ENCODE results near the gene USP10. TPM values are rescaled to one million over a fixed set of nuclear protein-coding genes. Genes with fewer than 3 reads are reported as not detected.
"Not testable (repeated sequence)": the region's sequence is repeated elsewhere in the genome, so short reads cannot be mapped to it uniquely, and the experiment has no call there.

Gene USP10
- total RNA-seq, 8 experiments from 2014 or later, result 42.0 to 102 (median 76.2) TPM

- in situ Hi-C loops (cut with MboI; ENCODE audit: low pct_unique_long_range_greater_than_20kb in 2 of 9, low sequenced_read_pairs in 9 of 9, unreplicated experiment in 9 of 9), result loop anchor here in 2 of 9 experiments (10.0 kb wide), 1 partner anchor 47 kb away; no protein-coding TSS in a partner anchor
- peaks cover 0 to 3% of the 10 kb centered on the region in 2 donors for H3K4me1 ChIP-seq (replicated peaks in 1 of 2)
- peak in 1 of 8 experiments; percentile 21 for ATAC-seq (replicated peaks in 6 of 8)
- H3K4me3 ChIP-seq, result no peak overlapping the region
- no peak overlapping the region for H3K27ac ChIP-seq
- WGBS, 10 experiments, result 47 to 73% (median 69%) methylated on average over 3 to 10 of the region's 10 CpGs; no CpG with 5 or more reads in 4 of the 10 experiments
Measured at GRCh38 chr16:84677849-84678248, 22.0 kb upstream of the USP10 start.

- H3K4me3 ChIP-seq, result no peak overlapping the region
- peaks cover 0 to 3% of the 10 kb centered on the region in 2 donors for H3K4me1 ChIP-seq (replicated peaks in 1 of 2)
- in situ Hi-C loops (cut with MboI; ENCODE audit: low pct_unique_long_range_greater_than_20kb in 2 of 9, low sequenced_read_pairs in 9 of 9, unreplicated experiment in 9 of 9), result loop anchor here in 2 of 9 experiments (10.0 kb wide), 1 partner anchor 46 kb away; no protein-coding TSS in a partner anchor
- WGBS, 10 experiments, result 40 to 100% (median 92%) methylated on average over 1 to 9 of the region's 9 CpGs; no CpG with 5 or more reads in 5 of the 10 experiments
- no peak for ATAC-seq (replicated peaks in 6 of 8)
- no peak overlapping the region for H3K27ac ChIP-seq
Measured at GRCh38 chr16:84678541-84678940, 21.3 kb upstream of the USP10 start.

GRCh38 chr16:84680165-84680842 is 19.5 kb upstream of the USP10 start:
- peaks cover 0 to 5% of the 10 kb centered on the region in 2 donors for H3K4me1 ChIP-seq (replicated peaks in 1 of 2)
- in situ Hi-C loops (cut with MboI; ENCODE audit: low pct_unique_long_range_greater_than_20kb in 2 of 9, low sequenced_read_pairs in 9 of 9, unreplicated experiment in 9 of 9), result no loop called here
- no peak overlapping the region for H3K27ac ChIP-seq
- no peak for ATAC-seq (replicated peaks in 6 of 8)
- 71 to 100% (median 89%) methylated on average over 2 to 10 of the region's 10 CpGs for WGBS, 10 experiments
- no peak overlapping the region for H3K4me3 ChIP-seq

GRCh38 chr16:84680843-84681629 is 18.8 kb upstream of the USP10 start:
- peaks cover 0 to 5% of the 10 kb centered on the region in 2 donors for H3K4me1 ChIP-seq (replicated peaks in 1 of 2)
- no peak overlapping the region for H3K27ac ChIP-seq
- H3K4me3 ChIP-seq, result no peak overlapping the region
- WGBS, 10 experiments, result 40 to 100% (median 78%) methylated on average over 1 to 4 of the region's 4 CpGs; no CpG with 5 or more reads in 1 of the 10 experiments
- no peak for ATAC-seq (replicated peaks in 6 of 8)
- in situ Hi-C loops (cut with MboI; ENCODE audit: low pct_unique_long_range_greater_than_20kb in 2 of 9, low sequenced_read_pairs in 9 of 9, unreplicated experiment in 9 of 9), result no loop called here

DNA sequence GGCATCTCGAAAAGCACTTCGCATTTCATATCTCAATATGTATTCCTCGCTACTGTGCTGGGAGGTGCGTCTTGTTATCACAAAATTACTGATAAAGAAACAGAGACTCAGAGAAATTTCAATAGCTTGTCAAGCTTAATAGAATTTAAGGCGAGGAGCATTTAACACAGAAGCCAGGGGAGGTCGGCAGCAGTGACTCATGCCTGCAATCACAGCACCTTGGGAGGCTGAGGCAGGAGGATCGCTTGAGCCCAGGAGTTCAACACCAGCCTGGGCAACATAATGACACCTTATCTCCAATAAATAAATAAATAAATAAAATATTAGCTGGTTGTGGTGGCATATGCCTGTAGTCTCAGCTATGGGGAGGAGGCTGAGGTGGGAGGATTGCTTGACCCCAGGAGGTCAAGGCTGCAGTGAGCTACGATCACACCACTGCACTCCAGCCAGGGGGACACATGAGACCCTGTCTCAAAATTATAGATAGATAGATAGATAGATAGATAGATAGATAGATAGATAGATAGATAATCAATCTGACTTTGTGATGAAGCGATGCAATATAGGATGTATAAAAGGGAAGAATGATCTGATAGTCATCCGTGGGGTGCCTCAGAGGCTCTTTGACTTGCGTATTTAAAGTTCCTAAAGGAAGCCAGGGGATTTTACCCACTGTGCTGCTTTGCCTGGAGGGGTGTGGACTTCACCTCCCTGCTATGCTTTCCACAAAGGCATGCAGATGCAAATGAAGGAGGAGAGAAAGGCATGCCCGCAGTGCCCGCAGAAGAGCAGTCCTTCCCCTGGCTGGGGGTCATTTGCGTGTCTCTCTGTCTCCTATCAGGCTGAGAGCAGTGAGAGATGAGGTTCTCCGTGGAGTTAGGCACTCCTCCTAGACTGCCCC is 15.9 kb upstream of the USP10 start:
- H3K27ac ChIP-seq, result no peak overlapping the region
- in situ Hi-C loops (cut with MboI; ENCODE audit: low pct_unique_long_range_greater_than_20kb in 2 of 9, low sequenced_read_pairs in 9 of 9, unreplicated experiment in 9 of 9), result no loop called here
- peaks cover 0 to 2% of the 10 kb centered on the region in 2 donors for H3K4me1 ChIP-seq (replicated peaks in 1 of 2)
- H3K4me3 ChIP-seq, result no peak overlapping the region
- WGBS, 10 experiments, result 0 to 90% (median 63%) methylated on average over 1 to 12 of the region's 15 CpGs
- peak in 6 of 8 experiments; percentile 30 to 78 (median 38) for ATAC-seq (replicated peaks in 6 of 8)

- in situ Hi-C loops (cut with MboI; ENCODE audit: low pct_unique_long_range_greater_than_20kb in 2 of 9, low sequenced_read_pairs in 9 of 9, unreplicated experiment in 9 of 9), result no loop called here
- WGBS, 10 experiments, result 81 to 100% (median 94%) methylated on average over 2 to 4 of the region's 4 CpGs; no CpG with 5 or more reads in 2 of the 10 experiments
- H3K27ac ChIP-seq, result no peak overlapping the region
- no peak overlapping the region for H3K4me3 ChIP-seq
- H3K4me1 ChIP-seq (replicated peaks in 1 of 2), result peaks cover 0 to 2% of the 10 kb centered on the region in 2 donors
- ATAC-seq (replicated peaks in 6 of 8), result no peak
Measured at GRCh38 chr16:84684592-84684965, 15.2 kb upstream of the USP10 start.

DNA sequence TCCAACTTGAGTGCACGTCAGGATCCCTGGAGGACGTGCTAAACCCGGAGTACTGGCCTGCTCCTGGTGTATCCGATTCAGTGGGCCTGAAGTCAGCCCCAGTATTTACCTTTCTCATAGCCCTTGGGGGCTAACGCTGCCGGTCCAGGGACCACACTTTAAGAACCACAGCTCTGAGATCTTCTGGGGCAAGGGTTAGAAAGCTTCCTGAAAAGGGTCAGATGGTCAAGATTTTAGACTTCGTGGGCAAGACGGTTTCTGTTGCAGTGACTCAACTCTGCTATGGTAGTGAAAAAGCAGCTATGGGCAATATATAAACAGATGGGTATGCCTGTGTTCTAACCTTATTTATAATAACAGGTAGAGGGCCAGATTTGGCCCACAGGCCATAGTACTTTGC is 14.6 kb upstream of the USP10 start:
- no peak overlapping the region for H3K4me3 ChIP-seq
- no peak for ATAC-seq (replicated peaks in 6 of 8)
- H3K27ac ChIP-seq, result no peak overlapping the region
- peaks cover 0 to 2% of the 10 kb centered on the region in 2 donors for H3K4me1 ChIP-seq (replicated peaks in 1 of 2)
- in situ Hi-C loops (cut with MboI; ENCODE audit: low pct_unique_long_range_greater_than_20kb in 2 of 9, low sequenced_read_pairs in 9 of 9, unreplicated experiment in 9 of 9), result no loop called here
- WGBS, 10 experiments, result 59 to 96% (median 75%) methylated on average over 1 to 6 of the region's 8 CpGs; no CpG with 5 or more reads in 3 of the 10 experiments

- 80 to 100% (median 94%) methylated on average over 1 to 4 of the region's 6 CpGs; no CpG with 5 or more reads in 3 of the 10 experiments for WGBS, 10 experiments
- H3K4me1 ChIP-seq (replicated peaks in 1 of 2), result peaks cover 0 to 2% of the 10 kb centered on the region in 2 donors
- ATAC-seq (replicated peaks in 6 of 8), result peak in 5 of 8 experiments; percentile 51 to 80 (median 58)
- H3K27ac ChIP-seq, result no peak overlapping the region
- in situ Hi-C loops (cut with MboI; ENCODE audit: low pct_unique_long_range_greater_than_20kb in 2 of 9, low sequenced_read_pairs in 9 of 9, unreplicated experiment in 9 of 9), result no loop called here
- H3K4me3 ChIP-seq, result no peak overlapping the region
Measured at GRCh38 chr16:84686707-84687298, 13.0 kb upstream of the USP10 start.

DNA sequence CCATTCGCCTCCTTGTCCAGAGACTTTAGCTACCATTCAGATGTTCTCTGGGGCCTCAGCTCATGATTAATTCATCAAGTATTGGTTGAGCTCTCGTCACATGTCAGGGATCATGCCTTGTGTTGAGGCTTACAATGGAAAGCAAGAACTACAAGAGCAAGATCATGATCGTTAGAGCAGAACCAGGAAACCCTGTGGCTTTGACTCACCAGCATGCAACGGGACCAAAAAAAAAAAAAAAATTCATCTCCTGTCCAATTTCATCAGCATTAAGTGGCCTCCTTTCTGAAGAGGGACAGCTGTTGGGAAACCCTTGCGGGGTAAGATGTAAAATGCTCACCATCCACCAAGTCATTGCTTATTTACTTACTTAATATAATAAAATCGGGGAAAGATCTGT is 12.1 kb upstream of the USP10 start:
- in situ Hi-C loops (cut with MboI; ENCODE audit: low pct_unique_long_range_greater_than_20kb in 2 of 9, low sequenced_read_pairs in 9 of 9, unreplicated experiment in 9 of 9), result no loop called here
- no peak overlapping the region for H3K4me3 ChIP-seq
- peaks cover 0 to 2% of the 10 kb centered on the region in 2 donors for H3K4me1 ChIP-seq (replicated peaks in 1 of 2)
- peak in 7 of 8 experiments; percentile 57 to 91 (median 88) for ATAC-seq (replicated peaks in 6 of 8)
- H3K27ac ChIP-seq, result no peak overlapping the region
- 19 to 98% (median 64%) methylated on average over 1 to 6 of the region's 6 CpGs for WGBS, 10 experiments

DNA sequence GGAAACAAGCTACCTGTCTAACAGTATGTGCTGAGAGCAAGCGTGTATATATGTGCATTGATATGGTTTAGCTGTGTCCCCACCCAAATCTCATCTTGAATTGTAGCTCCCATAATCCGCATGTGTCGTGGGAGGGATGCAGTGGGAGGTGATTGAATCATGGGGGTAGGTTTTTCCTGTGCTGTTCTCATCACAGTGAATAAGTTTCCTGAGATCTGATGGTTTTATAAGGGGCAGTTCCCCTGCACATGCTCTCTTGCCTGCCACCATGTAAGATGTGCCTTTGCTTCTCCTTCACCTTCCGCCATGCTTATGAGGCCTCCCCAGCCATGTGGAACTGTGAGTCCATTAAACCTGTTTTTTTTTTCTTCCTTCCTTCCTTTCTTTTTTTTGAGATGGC is 11.6 kb upstream of the USP10 start:
- H3K27ac ChIP-seq; H3K4me3 ChIP-seq; H3K4me1 ChIP-seq (replicated peaks in 1 of 2); in situ Hi-C loops (cut with MboI; ENCODE audit: low pct_unique_long_range_greater_than_20kb in 2 of 9, low sequenced_read_pairs in 9 of 9, unreplicated experiment in 9 of 9): not testable (repeated sequence)
- 63 to 100% (median 83%) methylated on average over 1 to 4 of the region's 4 CpGs; no CpG with 5 or more reads in 3 of the 10 experiments for WGBS, 10 experiments
- ATAC-seq (replicated peaks in 6 of 8), result peak in 2 of 8 experiments; percentile 6 to 18

GRCh38 chr16:84689111-84689510 is 10.7 kb upstream of the USP10 start:
- ATAC-seq (replicated peaks in 6 of 8), result peak in 1 of 8 experiments; percentile 24
- H3K27ac ChIP-seq, result no peak overlapping the region
- H3K4me3 ChIP-seq, result no peak overlapping the region
- in situ Hi-C loops (cut with MboI; ENCODE audit: low pct_unique_long_range_greater_than_20kb in 2 of 9, low sequenced_read_pairs in 9 of 9, unreplicated experiment in 9 of 9), result no loop called here
- H3K4me1 ChIP-seq (replicated peaks in 1 of 2), result peaks cover 0 to 2% of the 10 kb centered on the region in 2 donors
- WGBS, 10 experiments, result 0 to 90% (median 57%) methylated on average over 1 to 8 of the region's 8 CpGs; no CpG with 5 or more reads in 1 of the 10 experiments
